GM20000 (cell line): ENCODE results near the gene RHO.

Experiments
- DNase-seq: peaks from one replicate; pipeline ENCODE4 v3.0.0; 2012; ENCODE audit warnings: low spot score
- CTCF ChIP-seq: IDR thresholded peaks from 2 replicates; pipeline ENCODE4 v1.5.1; 2012; ENCODE audit warnings: mild to moderate bottlenecking, control low read depth; ENCODE audit errors: extremely low read depth, missing control alignments

The RHO gene

GRCh38 chr3:129500334-129500658 is 28.1 kb upstream of the RHO start:
- DNase-seq: no peak
- no peak for TF ChIP-seq CTCF

DNA sequence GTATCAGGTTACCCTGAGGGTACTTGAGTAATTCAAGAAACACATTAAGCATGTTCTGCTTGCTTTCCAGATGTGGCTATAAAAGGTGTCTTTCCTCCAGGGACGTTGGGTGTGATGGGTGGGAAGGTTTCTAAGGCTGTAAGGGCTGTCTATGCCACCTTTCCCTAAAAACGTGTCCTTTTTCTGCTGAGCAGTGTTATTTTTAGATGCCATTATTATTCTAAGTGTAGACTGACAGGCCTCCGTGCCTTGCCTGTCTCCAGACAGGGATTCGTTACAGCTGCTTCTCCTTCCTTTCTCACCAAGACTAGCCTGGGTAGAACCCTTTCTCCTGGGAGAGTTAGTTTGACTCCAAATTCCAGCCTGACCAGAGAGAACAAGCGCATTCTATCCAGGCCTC is 26.8 kb upstream of the RHO start:
- DNase-seq: no peak
- no peak for TF ChIP-seq CTCF

DNA sequence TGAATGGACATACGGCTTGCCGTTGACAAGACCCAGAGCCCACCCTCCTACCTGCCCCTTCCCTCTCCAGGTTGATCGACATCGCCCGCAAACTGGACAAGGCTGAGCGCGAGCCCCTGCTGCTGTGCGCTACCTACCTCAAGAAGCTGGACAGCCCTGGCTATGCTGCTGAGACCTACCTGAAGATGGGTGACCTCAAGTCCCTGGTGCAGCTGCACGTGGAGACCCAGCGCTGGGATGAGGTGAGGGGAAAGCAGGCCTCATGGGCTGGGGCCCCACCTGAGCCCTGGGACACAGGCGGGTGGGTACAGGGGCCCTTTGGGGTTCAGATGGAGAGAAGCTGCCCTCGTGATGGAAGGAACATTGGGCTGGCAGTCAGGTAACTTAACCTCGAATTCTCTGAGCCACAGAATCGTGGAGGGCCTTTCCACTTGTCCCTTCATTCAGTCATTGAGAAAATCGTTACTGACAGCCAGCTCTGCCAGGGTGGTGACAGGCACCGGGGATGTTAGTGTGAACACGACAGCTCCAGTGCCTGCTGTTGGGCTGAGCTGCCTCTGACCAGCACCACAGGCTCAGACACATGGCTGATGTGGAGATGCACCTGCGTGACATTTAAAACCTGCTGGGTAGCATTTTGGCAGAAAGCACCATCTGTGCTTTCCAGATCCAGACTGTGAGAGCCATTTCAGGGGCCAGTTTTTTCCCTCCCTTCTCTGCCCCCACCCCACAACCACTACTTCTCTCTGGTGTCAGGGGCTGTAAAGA is 25.6 kb upstream of the RHO start:
- no peak for TF ChIP-seq CTCF
- no peak for DNase-seq

GRCh38 chr3:129503471-129504291 is 24.8 kb upstream of the RHO start:
- DNase-seq: no peak
- TF ChIP-seq CTCF: no peak

DNA sequence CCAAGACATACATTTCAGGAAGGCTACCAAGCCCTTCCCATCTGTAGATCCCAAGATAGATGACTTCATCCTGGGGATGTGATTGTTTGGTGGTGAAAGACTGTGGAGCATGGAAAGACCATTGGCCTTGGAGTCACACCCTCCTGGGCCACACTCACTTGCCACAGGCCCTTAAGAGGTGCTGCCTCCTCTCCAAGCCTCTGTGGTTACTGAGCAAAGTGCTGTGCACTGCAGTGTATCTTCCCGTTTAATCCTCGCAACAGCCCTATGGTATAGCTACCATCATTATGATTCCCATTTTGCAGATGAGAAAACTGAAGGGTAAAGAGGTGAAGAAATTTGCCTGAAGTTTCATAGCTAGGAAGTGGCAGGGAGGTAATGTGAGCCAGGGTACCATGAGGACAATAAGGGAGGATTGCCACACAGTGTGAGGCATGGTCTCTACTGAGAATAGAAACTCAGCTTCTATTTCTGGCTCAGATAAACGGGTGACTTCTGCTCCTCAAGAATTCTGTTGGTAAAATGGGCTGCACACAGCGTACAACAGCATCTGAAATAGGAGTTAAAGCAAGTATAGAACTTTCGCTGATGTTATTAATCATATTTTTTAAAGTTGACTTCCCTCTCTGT is 23.9 kb upstream of the RHO start:
- no peak for DNase-seq
- no peak for TF ChIP-seq CTCF

DNA sequence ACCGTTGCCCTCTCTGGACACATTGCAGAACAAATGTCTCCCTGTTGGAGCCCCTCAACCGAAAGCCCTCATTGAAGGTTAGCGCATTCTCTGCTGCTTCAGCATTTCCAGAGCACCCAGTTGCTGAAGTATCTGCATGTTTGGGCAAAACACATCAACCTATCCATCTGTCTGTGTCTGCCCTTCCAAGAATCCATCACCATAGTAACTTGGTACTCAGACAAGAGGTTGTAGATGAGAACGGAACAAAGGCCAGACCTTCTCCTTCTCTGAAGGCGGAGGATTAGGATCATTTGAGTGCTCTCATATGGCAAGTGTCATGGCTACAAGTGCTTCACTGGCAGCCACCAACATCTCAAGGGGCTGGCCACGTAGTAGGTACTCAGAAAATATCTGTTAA is 23.1 kb upstream of the RHO start:
- TF ChIP-seq CTCF: no peak
- DNase-seq: no peak

DNA sequence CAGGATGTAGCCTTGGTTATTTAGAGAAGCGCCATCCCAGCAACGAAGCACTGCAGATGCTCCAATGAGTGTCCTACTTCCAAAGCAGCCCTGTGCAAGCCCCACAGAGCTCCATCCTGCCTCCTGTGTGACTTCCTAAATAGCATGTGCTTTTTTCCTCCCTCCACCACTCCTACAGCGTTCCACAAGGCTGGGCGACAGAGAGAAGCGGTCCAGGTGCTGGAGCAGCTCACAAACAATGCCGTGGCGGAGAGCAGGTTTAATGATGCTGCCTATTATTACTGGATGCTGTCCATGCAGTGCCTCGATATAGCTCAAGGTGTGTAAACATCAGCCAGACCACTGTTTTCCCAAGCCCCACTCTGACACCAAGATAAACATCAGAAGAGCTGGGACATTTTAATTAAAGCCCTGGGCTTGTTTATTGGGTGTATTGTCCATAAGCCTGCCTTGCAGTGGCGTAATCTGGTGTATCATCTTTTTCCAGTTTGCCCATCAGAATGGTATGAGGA is 22.2 kb upstream of the RHO start:
- no peak for TF ChIP-seq CTCF
- DNase-seq: no peak
